ENCODE measurements around the gene GSK3B. TPM values are rescaled to one million over a fixed set of nuclear protein-coding genes. Genes with fewer than 3 reads are reported as not detected.
"Not testable (repeated sequence)": the region's sequence is repeated elsewhere in the genome, so short reads cannot be mapped to it uniquely, and the experiment has no call there.

Gene GSK3B
- total and polyA plus RNA-seq, 3 experiments from 2014 or later = 20.0 to 38.0 (median 35.7) TPM

DNA sequence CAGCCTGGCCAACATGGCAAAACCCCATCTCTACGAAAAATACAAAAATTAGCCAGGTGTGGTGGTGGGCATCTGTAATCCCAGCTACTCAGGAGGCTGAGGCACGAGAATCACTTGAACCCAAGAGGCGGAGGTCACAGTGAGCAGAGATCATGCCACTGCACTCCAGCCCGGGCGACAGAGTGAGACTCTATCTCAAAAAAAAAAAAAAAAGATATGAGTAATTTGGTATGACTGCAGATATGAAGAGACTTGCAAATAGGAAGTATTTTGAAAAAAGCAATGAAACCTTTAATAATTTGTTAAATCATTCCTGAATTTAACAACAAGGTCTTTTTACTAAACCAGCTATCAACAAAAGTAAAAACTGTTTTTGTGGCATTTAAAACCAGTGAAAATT is 42.7 kb downstream of the GSK3B start:
- H3K36me3 ChIP-seq (ENCODE audit: insufficient read depth, low read length); H3K4me3 ChIP-seq (ENCODE audit: low read length); H3K27ac ChIP-seq (ENCODE audit: low read depth, low read length); DNase-seq; H3K9me3 Mint-ChIP-seq; H3K9me3 ChIP-seq (ENCODE audit: low read length); H3K27me3 ChIP-seq (ENCODE audit: insufficient read depth, low read length, poor library complexity, severe bottlenecking); POLR2A ChIA-PET; H3K27me3 Mint-ChIP-seq: not testable (repeated sequence)
- CTCF ChIA-PET = interaction anchor here (0.8 kb wide), 1 partner anchor 96 kb away, joined by 3 read pairs; no protein-coding TSS in a partner anchor
- peak overlapping the region in 2 of 7 donors; percentile 52 to 57 for H3K4me3 Mint-ChIP-seq
- peak overlapping the region in 1 of 8 donors; percentile 86 for H3K27ac Mint-ChIP-seq
- peaks cover 4 to 10% (median 6%) of the 10 kb centered on the region in 3 donors for H3K36me3 Mint-ChIP-seq
- peaks cover 37% of the 10 kb centered on the region for H3K4me1 ChIP-seq (ENCODE audit: insufficient read depth, low read length)
- H3K4me1 Mint-ChIP-seq = peaks cover 67 to 97% (median 90%) of the 10 kb centered on the region in 3 donors

DNA sequence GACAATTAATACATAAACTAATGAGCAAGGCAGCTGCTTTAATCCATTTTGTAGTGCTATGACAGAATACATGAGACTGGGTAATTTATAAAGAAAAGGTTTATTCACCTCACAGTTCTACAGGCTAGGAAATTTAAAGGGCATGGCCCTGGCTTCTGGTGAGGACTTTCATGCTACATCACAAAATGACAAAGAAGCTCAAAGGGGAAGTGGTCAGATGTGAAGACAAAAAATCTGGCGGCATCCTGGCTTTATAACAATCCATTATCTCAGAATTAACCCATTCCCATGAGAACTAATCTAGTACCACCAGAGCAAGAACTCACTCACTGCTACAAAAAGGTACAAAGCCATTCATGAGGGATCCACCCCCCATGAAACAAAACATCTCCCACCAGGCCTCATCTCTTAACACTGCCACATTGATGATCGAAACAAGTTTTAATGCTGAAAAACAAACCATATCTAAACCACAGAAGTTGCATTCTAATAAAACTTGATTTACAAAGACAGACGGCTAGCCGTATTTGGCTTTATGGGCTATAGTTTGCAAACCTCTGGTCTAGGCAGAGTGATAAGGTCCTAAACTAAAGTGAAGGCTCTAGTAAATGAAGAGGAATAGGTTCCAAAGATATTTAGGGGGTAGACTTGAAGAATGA is 44.2 kb downstream of the GSK3B start:
- no peak overlapping the region for H3K27ac ChIP-seq (ENCODE audit: low read depth, low read length)
- DNase-seq = no peak
- POLR2A ChIA-PET = no interaction called here
- H3K4me1 ChIP-seq (ENCODE audit: insufficient read depth, low read length) = peaks cover 37% of the 10 kb centered on the region
- Mint-ChIP-seq H3K9me3 (peaks cover 10 to 18% (median 13%) of the 10 kb centered on the region in 5 donors), H3K4me1 (peaks cover 67 to 88% (median 75%) of the 10 kb centered on the region in 3 donors), H3K27ac (peak overlapping the region in 4 of 8 donors; percentile 8 to 33 (median 20)), H3K36me3 (peaks cover 10 to 20% (median 11%) of the 10 kb centered on the region in 3 donors), H3K4me3 (peak overlapping the region in 5 of 7 donors; percentile 1 to 33 (median 12)), H3K27me3 (no peaks in the 10 kb centered on the region)
- H3K36me3 ChIP-seq (ENCODE audit: insufficient read depth, low read length) = no peaks in the 10 kb centered on the region
- no peak overlapping the region for H3K4me3 ChIP-seq (ENCODE audit: low read length)
- CTCF ChIA-PET = no interaction called here
- peaks cover 10% of the 10 kb centered on the region for H3K9me3 ChIP-seq (ENCODE audit: low read length)
- H3K27me3 ChIP-seq (ENCODE audit: insufficient read depth, low read length, poor library complexity, severe bottlenecking) = no peaks in the 10 kb centered on the region

DNA sequence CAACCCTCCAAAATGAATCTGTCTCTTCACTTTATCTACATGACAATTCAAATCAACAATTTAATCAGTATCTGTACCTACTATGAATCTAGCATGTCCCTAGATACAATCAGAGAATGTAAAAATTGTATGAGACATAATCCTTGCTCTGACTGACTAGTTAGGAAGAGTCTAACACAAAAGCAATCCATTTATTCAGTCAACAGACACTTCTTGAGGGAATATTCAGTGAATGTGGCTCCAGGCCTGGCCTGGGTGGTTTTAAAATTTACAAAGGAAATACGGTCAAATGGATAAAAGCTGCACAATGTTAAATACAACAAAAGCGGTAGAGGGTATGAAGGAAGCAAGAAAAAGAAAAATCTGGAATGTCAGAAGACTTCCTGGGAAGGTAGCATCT is 45.2 kb downstream of the GSK3B start:
- H3K27ac ChIP-seq (ENCODE audit: low read depth, low read length) = no peak overlapping the region
- peaks cover 10% of the 10 kb centered on the region for H3K9me3 ChIP-seq (ENCODE audit: low read length)
- no peaks in the 10 kb centered on the region for H3K27me3 Mint-ChIP-seq
- peaks cover 37% of the 10 kb centered on the region for H3K4me1 ChIP-seq (ENCODE audit: insufficient read depth, low read length)
- H3K36me3 ChIP-seq (ENCODE audit: insufficient read depth, low read length) = no peaks in the 10 kb centered on the region
- H3K4me3 Mint-ChIP-seq = no peak overlapping the region
- peaks cover 14 to 28% (median 22%) of the 10 kb centered on the region in 5 donors for H3K9me3 Mint-ChIP-seq
- DNase-seq = no peak
- POLR2A ChIA-PET = no interaction called here
- peak overlapping the region in 6 of 8 donors; percentile 2 to 52 (median 46) for H3K27ac Mint-ChIP-seq
- H3K27me3 ChIP-seq (ENCODE audit: insufficient read depth, low read length, poor library complexity, severe bottlenecking) = no peaks in the 10 kb centered on the region
- H3K36me3 Mint-ChIP-seq = peaks cover 5 to 30% (median 20%) of the 10 kb centered on the region in 3 donors
- CTCF ChIA-PET = no interaction called here
- H3K4me1 Mint-ChIP-seq = peaks cover 63 to 87% (median 74%) of the 10 kb centered on the region in 3 donors
- H3K4me3 ChIP-seq (ENCODE audit: low read length) = no peak overlapping the region

DNA sequence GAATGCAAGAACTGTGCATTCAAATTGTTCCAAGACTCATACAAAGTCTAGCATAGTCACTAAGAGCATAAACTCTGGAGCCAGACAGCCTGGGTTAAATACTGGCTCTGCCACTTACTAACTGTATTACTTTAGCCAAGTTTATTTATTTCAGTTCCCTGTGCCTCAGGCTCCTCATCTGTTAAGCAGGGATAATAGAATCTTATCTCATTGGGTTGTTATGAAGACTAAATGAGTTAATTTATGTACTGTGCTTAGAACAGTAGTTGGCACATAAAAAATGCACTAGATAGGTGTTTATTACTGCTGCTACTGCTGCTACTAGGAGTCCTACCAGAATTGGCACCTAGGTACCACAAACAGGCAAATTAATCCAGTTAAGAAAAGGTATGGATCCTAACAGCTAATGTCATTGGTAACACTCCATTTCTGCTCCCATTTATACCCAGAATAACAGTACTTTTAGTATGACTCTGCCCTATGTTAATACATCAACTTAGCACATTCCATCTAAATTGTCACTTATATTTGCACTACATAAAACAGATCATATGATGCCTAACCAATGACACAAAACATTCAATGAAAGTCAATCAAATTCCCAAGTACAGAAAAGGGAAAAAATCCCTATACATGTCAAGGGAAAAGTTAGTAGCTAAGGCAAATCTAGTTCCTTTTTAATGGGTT is 45.7 kb downstream of the GSK3B start:
- Mint-ChIP-seq H3K27ac (peak overlapping the region in 2 of 8 donors; percentile 3 to 12), H3K36me3 (peaks cover 10 to 36% (median 26%) of the 10 kb centered on the region in 3 donors), H3K9me3 (peaks cover 16 to 32% (median 28%) of the 10 kb centered on the region in 5 donors), H3K27me3 (no peaks in the 10 kb centered on the region), H3K4me1 (peaks cover 62 to 87% (median 74%) of the 10 kb centered on the region in 3 donors), H3K4me3 (no peak overlapping the region)
- ChIA-PET POLR2A (no interaction called here), CTCF (no interaction called here)
- Histone ChIP-seq H3K36me3 (ENCODE audit: insufficient read depth, low read length) (no peaks in the 10 kb centered on the region), H3K4me3 (ENCODE audit: low read length) (no peak overlapping the region), H3K4me1 (ENCODE audit: insufficient read depth, low read length) (peaks cover 37% of the 10 kb centered on the region), H3K27ac (ENCODE audit: low read depth, low read length) (no peak overlapping the region), H3K9me3 (ENCODE audit: low read length) (peaks cover 10% of the 10 kb centered on the region), H3K27me3 (ENCODE audit: insufficient read depth, low read length, poor library complexity, severe bottlenecking) (no peaks in the 10 kb centered on the region)
- no peak for DNase-seq

DNA sequence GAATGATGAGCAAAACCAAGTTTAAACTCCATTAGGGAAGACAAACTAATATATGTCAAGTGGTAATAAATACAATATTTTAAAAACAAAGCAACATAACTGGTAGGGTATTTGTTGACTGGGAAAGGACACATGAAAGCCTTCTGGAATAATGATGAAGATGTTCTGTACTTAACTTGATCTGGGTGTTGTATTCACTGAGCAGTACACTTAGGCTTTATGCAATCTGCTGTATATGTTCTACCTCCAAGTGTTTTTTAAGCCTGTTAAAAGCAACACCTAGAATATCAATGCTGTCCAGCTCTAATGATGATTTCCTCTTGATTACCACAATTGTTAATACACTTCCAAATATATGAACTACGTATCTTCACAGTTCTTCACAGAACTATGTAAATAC is 46.6 kb downstream of the GSK3B start:
- no peak for DNase-seq
- peaks cover 14 to 40% (median 33%) of the 10 kb centered on the region in 3 donors for H3K36me3 Mint-ChIP-seq
- Histone ChIP-seq H3K4me1 (ENCODE audit: insufficient read depth, low read length) (peaks cover 31% of the 10 kb centered on the region), H3K9me3 (ENCODE audit: low read length) (peaks cover 10% of the 10 kb centered on the region), H3K4me3 (ENCODE audit: low read length) (no peak overlapping the region), H3K36me3 (ENCODE audit: insufficient read depth, low read length) (no peaks in the 10 kb centered on the region), H3K27ac (ENCODE audit: low read depth, low read length) (no peak overlapping the region), H3K27me3 (ENCODE audit: insufficient read depth, low read length, poor library complexity, severe bottlenecking) (no peaks in the 10 kb centered on the region)
- no peak overlapping the region for H3K4me3 Mint-ChIP-seq
- no peaks in the 10 kb centered on the region for H3K27me3 Mint-ChIP-seq
- no peak overlapping the region for H3K27ac Mint-ChIP-seq
- H3K9me3 Mint-ChIP-seq = peaks cover 22 to 35% (median 31%) of the 10 kb centered on the region in 5 donors
- CTCF ChIA-PET = no interaction called here
- POLR2A ChIA-PET = no interaction called here
- peaks cover 64 to 87% (median 74%) of the 10 kb centered on the region in 3 donors for H3K4me1 Mint-ChIP-seq

DNA sequence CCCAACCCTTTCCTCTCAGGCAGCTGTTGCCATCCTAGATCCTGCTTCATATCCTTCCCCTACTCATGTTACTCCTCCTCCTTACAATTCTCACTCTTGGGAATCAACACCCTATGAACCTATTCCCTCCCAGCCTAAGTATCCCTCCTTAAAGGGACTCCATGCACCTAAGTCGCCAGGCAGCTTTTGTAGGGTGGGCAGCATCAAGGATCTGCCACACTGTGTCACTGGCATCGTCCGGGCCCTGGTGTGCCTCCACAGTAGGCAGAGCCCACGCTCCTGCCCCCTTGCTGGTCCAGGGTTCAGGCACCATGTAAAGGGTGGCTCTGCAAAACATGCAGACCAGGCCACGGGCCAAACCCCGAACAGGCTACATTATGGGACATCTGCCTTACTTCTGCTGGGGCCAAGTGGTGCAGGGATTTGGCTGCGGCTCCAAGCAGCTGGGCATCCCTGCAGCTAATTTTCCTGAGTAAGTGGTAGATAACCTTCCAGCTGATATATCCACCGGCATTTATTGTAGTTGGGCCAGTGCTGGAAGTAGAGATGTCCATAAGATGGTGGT is 53.4 kb downstream of the GSK3B start:
- POLR2A ChIA-PET = no interaction called here
- H3K4me3 Mint-ChIP-seq = no peak overlapping the region
- DNase-seq = no peak
- H3K27ac Mint-ChIP-seq = peak overlapping the region in 2 of 8 donors; percentile 3 to 43
- peaks cover 54 to 68% (median 62%) of the 10 kb centered on the region in 5 donors for H3K9me3 Mint-ChIP-seq
- H3K4me1 ChIP-seq (ENCODE audit: insufficient read depth, low read length) = peaks cover 3% of the 10 kb centered on the region
- no peaks in the 10 kb centered on the region for H3K27me3 Mint-ChIP-seq
- peaks cover 31% of the 10 kb centered on the region for H3K9me3 ChIP-seq (ENCODE audit: low read length)
- CTCF ChIA-PET = interaction anchor here (0.7 to 1.0 kb wide), 2 partner anchors 107 to 377 kb away, joined by 3 read pairs; no protein-coding TSS in a partner anchor
- peaks cover 26 to 63% (median 60%) of the 10 kb centered on the region in 3 donors for H3K36me3 Mint-ChIP-seq
- H3K27ac ChIP-seq (ENCODE audit: low read depth, low read length) = no peak overlapping the region
- no peaks in the 10 kb centered on the region for H3K27me3 ChIP-seq (ENCODE audit: insufficient read depth, low read length, poor library complexity, severe bottlenecking)
- H3K36me3 ChIP-seq (ENCODE audit: insufficient read depth, low read length) = no peaks in the 10 kb centered on the region
- H3K4me1 Mint-ChIP-seq = peaks cover 44 to 54% (median 53%) of the 10 kb centered on the region in 3 donors
- H3K4me3 ChIP-seq (ENCODE audit: low read length) = no peak overlapping the region

DNA sequence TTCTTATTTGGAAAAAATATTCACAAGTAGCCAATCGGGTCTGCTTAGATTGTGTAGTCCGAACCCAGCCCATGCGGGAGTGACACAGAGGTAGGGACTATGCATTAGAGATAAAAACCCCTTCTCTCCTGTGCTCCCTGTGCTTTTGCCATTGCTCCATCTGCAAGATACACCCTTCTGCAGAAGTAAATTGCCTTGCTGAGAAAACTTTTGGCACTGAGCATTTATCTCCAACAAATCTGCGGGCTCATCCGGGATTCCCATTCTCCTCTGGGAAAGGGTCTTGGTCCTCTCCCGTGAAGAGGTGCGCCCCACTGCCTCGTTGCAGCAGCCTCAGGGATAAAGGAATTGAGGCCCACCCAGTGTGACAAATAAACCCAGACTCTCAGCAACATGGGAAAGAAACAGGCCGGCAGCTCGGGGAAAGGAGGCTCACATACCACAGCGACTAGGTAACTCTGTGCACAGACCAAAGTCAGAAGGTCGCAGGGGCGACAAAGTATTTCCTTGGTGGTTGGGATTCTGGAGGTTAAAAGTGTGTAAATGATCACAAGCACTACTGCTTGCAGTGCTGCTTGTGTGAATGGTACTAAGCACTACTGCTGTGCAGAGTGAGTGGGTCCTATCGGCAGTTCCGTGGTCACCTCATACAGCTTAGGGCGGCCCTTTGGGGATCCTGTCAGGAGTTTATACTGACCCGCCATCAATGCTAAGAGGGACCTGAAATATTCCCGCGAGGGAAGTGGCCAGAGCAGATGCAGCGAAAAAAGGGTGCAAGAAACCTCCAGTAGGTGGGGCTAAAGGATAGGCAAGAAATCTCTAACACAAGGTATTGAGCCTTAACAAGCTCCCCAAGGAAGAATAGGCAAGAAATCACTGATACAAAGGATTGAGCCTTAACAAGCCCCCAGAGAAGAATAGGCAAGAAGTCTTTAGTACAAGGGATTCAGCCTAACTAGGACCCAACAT is 54.3 kb downstream of the GSK3B start:
- no peaks in the 10 kb centered on the region for H3K27me3 Mint-ChIP-seq
- H3K4me3 Mint-ChIP-seq = no peak overlapping the region
- H3K27ac Mint-ChIP-seq = peak overlapping the region in 2 of 8 donors; percentile 52 to 90
- ChIA-PET POLR2A (no interaction called here), CTCF (interaction anchor here (0.7 to 1.0 kb wide), 2 partner anchors 108 to 378 kb away, joined by 3 read pairs; no protein-coding TSS in a partner anchor)
- peaks cover 41 to 64% (median 54%) of the 10 kb centered on the region in 3 donors for H3K4me1 Mint-ChIP-seq
- no peaks in the 10 kb centered on the region for H3K36me3 ChIP-seq (ENCODE audit: insufficient read depth, low read length)
- DNase-seq = no peak
- no peak overlapping the region for H3K27ac ChIP-seq (ENCODE audit: low read depth, low read length)
- H3K27me3 ChIP-seq (ENCODE audit: insufficient read depth, low read length, poor library complexity, severe bottlenecking) = no peaks in the 10 kb centered on the region
- peaks cover 11% of the 10 kb centered on the region for H3K4me1 ChIP-seq (ENCODE audit: insufficient read depth, low read length)
- H3K9me3 Mint-ChIP-seq = peaks cover 44 to 59% (median 52%) of the 10 kb centered on the region in 5 donors
- H3K36me3 Mint-ChIP-seq = peaks cover 23 to 55% (median 51%) of the 10 kb centered on the region in 3 donors
- H3K9me3 ChIP-seq (ENCODE audit: low read length) = peaks cover 23% of the 10 kb centered on the region
- H3K4me3 ChIP-seq (ENCODE audit: low read length) = no peak overlapping the region
